Sigmoid colon (tissue), 7 donors: Measurements from ENCODE around the gene DNAH7. TPM values are rescaled to one million over a fixed set of nuclear protein-coding genes. Genes with fewer than 3 reads are reported as not detected.

ENCODE experiments used
- DNase-seq: peaks from one replicate; pipeline ENCODE4 v3.0.0-alpha.2; 2019
- H3K27ac ChIP-seq, 4 donors: fragments of 200-600 bp; sonication (generic); one replicate each; pipeline ENCODE4 v1.5.1; 2016 to 2019; ENCODE audit warnings: mild to moderate bottlenecking in 1 of 4
- H3K27me3 ChIP-seq, 3 donors: fragments of 200-600 bp; sonication (generic); one replicate each; pipeline ENCODE4 v1.5.1; 2019; ENCODE audit warnings: mild to moderate bottlenecking in 1 of 3
- H3K36me3 ChIP-seq, 4 donors: fragments of 200-600 bp; sonication (generic); one replicate each; pipeline ENCODE4 v1.5.1; 2016 to 2019
- H3K4me1 ChIP-seq, 4 donors: fragments of 200-600 bp; sonication (generic); one replicate each; pipeline ENCODE4 v1.5.1; 2017 to 2019
- H3K4me3 ChIP-seq, 4 donors: fragments of 200-600 bp; sonication (generic); one replicate each; pipeline ENCODE4 v1.5.1; 2017 to 2019; ENCODE audit warnings: mild to moderate bottlenecking in 2 of 4, moderate library complexity in 1 of 4
- H3K9me3 ChIP-seq, 4 donors: fragments of 200-600 bp in 3 of 4; sonication (generic) in 3 of 4; one replicate each; pipeline versions ENCODE4 v1.5.1 to v1.6.1; 2013 to 2019
- EP300 ChIP-seq, 4 donors: sonication (generic); formaldehyde crosslinking; IDR thresholded peaks; one replicate each; pipeline ENCODE4 v1.6.1; 2017; ENCODE audit warnings: antibody characterized with exemption in 4 of 4
- POLR2A ChIP-seq, 2 donors: fragments of 450-650 bp; IDR thresholded peaks; one replicate each; pipeline ENCODE4 v1.6.1; 2016; ENCODE audit warnings: antibody characterized with exemption in 2 of 2, mild to moderate bottlenecking in 2 of 2, moderate library complexity in 2 of 2
- POLR2AphosphoS5 ChIP-seq, 4 donors: sonication (generic); formaldehyde crosslinking; IDR thresholded peaks; one replicate each; pipeline ENCODE4 v1.6.1; 2017; ENCODE audit warnings: antibody characterized with exemption in 4 of 4
- WGBS, 2 donors: extraction: QIAGEN DNeasy Blood & Tissue Kit; methylation state at CpG; one replicate each; pipeline ENCODE4 v1.1.7; 2013; 5-methylcytosine and 5-hydroxymethylcytosine counted together
- intact Hi-C: fragments of 100-400 bp; cut with DNase I; formaldehyde crosslinking; loops from one replicate; pipeline ENCODE4 v1.15.1; 2023
- polyA plus RNA-seq, 3 donors: library from polyadenylated mRNA; stranded (reverse); fragments of 200-250 nt; gene quantifications; one replicate each; pipeline ENCODE4 v1.2.3, GENCODE V29; 2013
- total RNA-seq, 4 donors: library from RNA; depleted of rRNA; stranded (reverse); fragments of >200 nt; gene quantifications; one replicate each; pipeline ENCODE4 v1.1.0, GENCODE V29; 2016
- TF ChIP-seq, protein P1 (sequence below), 4 experiments: fragments of 450-650 bp in 3 of 4; fragments of 200-600 bp in 1 of 4; IDR thresholded peaks; one replicate each; pipeline ENCODE4 v1.5.1; 2016 to 2019; ENCODE audit warnings: antibody characterized with exemption in 4 of 4, mild to moderate bottlenecking in 3 of 4, moderate library complexity in 2 of 4
- donor health status: healthy with polysubstance abuse.
- donor health status: Bipolar disorder and iron deficiency.
- donor health status: healthy.

Gene DNAH7
- total and polyA plus RNA-seq, 7 donors: 0.36 to 1.9 (median 0.99) TPM

DNA sequence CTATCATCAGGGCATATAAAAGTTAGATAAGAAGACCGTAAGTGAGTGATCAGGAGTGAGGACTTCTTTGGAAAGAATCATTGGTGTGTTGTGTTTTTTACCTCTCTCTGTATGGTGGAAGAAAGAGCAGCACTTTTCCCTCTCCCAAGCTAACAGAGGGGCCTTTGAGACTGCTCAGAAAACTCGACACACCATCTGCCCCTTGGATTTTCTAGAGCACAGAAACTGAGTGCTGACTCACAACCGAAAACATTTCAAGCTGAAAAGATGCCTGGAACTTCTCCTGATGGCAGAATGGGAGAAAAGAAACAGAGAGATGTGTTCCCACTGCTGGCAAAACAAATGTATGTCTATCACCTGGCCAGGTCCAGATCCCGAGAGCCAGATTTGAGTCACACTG is 156.6 kb downstream of the DNAH7 start:
- TF ChIP-seq POLR2AphosphoS5 (IDR thresholded peaks at IDR 0.05): no peak
- no peak for TF ChIP-seq EP300 (IDR thresholded peaks at IDR 0.05)
- TF ChIP-seq, protein P1, sequence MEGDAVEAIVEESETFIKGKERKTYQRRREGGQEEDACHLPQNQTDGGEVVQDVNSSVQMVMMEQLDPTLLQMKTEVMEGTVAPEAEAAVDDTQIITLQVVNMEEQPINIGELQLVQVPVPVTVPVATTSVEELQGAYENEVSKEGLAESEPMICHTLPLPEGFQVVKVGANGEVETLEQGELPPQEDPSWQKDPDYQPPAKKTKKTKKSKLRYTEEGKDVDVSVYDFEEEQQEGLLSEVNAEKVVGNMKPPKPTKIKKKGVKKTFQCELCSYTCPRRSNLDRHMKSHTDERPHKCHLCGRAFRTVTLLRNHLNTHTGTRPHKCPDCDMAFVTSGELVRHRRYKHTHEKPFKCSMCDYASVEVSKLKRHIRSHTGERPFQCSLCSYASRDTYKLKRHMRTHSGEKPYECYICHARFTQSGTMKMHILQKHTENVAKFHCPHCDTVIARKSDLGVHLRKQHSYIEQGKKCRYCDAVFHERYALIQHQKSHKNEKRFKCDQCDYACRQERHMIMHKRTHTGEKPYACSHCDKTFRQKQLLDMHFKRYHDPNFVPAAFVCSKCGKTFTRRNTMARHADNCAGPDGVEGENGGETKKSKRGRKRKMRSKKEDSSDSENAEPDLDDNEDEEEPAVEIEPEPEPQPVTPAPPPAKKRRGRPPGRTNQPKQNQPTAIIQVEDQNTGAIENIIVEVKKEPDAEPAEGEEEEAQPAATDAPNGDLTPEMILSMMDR (IDR thresholded peaks at IDR 0.05): no peak
- TF ChIP-seq POLR2A (IDR thresholded peaks at IDR 0.05): no peak
- Histone ChIP-seq H3K27ac (no peak overlapping the region), H3K9me3 (no peaks in the 10 kb centered on the region), H3K27me3 (no peaks in the 10 kb centered on the region), H3K36me3 (no peaks in the 10 kb centered on the region), H3K4me1 (no peaks in the 10 kb centered on the region), H3K4me3 (no peak overlapping the region)
- intact Hi-C loops: no loop called here
- WGBS, 2 donors: 73 to 84% methylated on average over 4 of the region's 4 CpGs
- DNase-seq: no peak

DNA sequence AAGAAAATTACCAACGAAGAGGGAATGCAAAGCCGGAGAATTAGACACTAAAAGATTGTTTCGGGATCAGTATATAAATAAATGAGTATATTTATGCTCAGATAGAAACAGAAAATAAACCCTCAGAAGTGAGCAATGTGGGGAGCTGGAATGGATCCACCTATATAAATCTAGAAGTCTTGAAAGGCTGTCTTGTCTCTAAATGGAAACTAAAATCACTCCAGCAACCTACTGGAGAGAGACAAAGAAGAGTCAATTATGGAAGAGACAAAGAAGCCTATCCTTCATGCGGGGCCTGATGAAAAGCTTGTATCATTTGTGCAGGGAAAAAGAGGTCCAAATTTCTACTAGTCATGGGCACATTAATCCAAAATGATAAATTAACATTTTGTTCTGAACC is 158.1 kb downstream of the DNAH7 start:
- intact Hi-C loops: no loop called here
- H3K27me3 ChIP-seq: no peaks in the 10 kb centered on the region
- H3K4me3 ChIP-seq: no peak overlapping the region
- no peak for DNase-seq
- H3K9me3 ChIP-seq: no peaks in the 10 kb centered on the region
- no peaks in the 10 kb centered on the region for H3K36me3 ChIP-seq
- no peaks in the 10 kb centered on the region for H3K4me1 ChIP-seq
- WGBS, 2 donors: 70 to 87% methylated on average over 4 of the region's 4 CpGs
- no peak overlapping the region for H3K27ac ChIP-seq
- TF ChIP-seq, protein P1 (IDR thresholded peaks at IDR 0.05): no peak
- TF ChIP-seq EP300 (IDR thresholded peaks at IDR 0.05): no peak
- TF ChIP-seq POLR2A (IDR thresholded peaks at IDR 0.05): no peak
- no peak for TF ChIP-seq POLR2AphosphoS5 (IDR thresholded peaks at IDR 0.05)

DNA sequence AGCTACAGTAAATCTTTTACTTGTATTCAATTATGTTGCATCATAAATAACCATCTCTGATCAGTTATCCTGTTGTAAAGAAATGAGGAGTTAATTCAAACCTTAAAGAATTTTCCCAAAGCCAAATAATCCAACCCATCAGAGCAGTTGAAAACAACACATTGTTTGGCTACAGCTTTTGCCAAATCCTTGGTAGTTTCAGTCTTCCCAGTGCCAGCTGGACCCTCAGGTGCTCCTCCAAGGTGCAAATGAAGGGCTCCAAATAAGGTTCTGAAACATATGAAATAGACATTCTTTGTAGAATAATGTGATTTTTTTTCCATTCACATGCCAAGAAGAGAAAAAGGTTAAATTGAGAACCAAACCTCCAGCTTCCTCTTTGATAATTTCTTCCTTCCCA is 158.7 kb downstream of the DNAH7 start:
- no peaks in the 10 kb centered on the region for H3K9me3 ChIP-seq
- H3K4me1 ChIP-seq: no peaks in the 10 kb centered on the region
- TF ChIP-seq POLR2A (IDR thresholded peaks at IDR 0.05) (no peak), POLR2AphosphoS5 (IDR thresholded peaks at IDR 0.05) (no peak), EP300 (IDR thresholded peaks at IDR 0.05) (no peak)
- TF ChIP-seq, protein P1 (IDR thresholded peaks at IDR 0.05): no peak
- intact Hi-C loops: no loop called here
- DNase-seq: no peak
- no peak overlapping the region for H3K4me3 ChIP-seq
- no peaks in the 10 kb centered on the region for H3K27me3 ChIP-seq
- no peaks in the 10 kb centered on the region for H3K36me3 ChIP-seq
- no peak overlapping the region for H3K27ac ChIP-seq

DNA sequence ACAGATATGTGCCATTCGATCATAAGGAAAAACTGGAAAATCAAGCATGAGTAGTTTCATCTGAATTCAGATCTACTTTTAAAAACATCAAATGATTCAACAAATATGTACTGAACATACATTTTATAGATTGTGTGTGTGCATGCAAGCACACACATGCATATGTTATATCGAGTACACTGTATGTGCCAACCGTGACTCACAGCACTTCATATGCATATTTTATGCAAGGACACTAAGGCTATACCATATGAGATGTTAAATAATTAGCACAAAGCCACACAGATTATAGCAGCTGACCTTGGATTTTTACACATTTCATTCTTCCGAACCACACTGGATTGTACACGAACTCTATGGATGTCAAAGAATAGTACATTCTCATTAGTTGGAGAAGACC is 161.2 kb downstream of the DNAH7 start:
- Histone ChIP-seq H3K4me3 (no peak overlapping the region), H3K27me3 (no peaks in the 10 kb centered on the region), H3K27ac (no peak overlapping the region), H3K36me3 (no peaks in the 10 kb centered on the region), H3K9me3 (no peaks in the 10 kb centered on the region), H3K4me1 (no peaks in the 10 kb centered on the region)
- 90 to 93% methylated on average over 5 of the region's 5 CpGs for WGBS, 2 donors
- no peak for DNase-seq
- intact Hi-C loops: no loop called here
- no peak for TF ChIP-seq POLR2AphosphoS5 (IDR thresholded peaks at IDR 0.05)
- no peak for TF ChIP-seq POLR2A (IDR thresholded peaks at IDR 0.05)
- TF ChIP-seq, protein P1 (IDR thresholded peaks at IDR 0.05): no peak
- TF ChIP-seq EP300 (IDR thresholded peaks at IDR 0.05): no peak

DNA sequence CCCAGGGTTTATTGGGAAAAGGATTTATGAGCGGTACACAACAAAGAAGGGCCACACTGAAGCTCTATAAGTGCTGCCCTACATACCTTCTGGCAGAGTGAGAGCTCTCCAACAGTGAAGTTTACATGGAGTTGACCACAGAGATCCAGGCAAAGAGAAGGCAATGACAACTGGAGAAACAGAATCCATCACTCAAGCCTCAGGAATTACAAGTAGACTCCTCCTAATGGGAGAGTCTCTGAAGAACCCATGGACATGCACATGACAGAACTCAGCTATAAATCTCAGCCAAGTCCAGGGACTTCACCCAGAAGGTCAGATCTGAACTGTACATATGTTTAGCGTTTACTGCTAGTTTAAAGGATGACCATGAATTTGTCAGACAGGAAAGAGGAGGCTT is 164.7 kb downstream of the DNAH7 start:
- 80 to 85% methylated on average over 2 of the region's 2 CpGs for WGBS, 2 donors
- intact Hi-C loops: no loop called here
- TF ChIP-seq EP300 (IDR thresholded peaks at IDR 0.05) (no peak), POLR2AphosphoS5 (IDR thresholded peaks at IDR 0.05) (no peak), POLR2A (IDR thresholded peaks at IDR 0.05) (no peak)
- TF ChIP-seq, protein P1 (IDR thresholded peaks at IDR 0.05): no peak

More for the DNA sequence above, 164.7 kb downstream of the DNAH7 start:
- Histone ChIP-seq H3K4me1 (no peaks in the 10 kb centered on the region), H3K36me3 (no peaks in the 10 kb centered on the region), H3K27me3 (no peaks in the 10 kb centered on the region), H3K9me3 (no peaks in the 10 kb centered on the region), H3K4me3 (no peak overlapping the region), H3K27ac (no peak overlapping the region)
- no peak for DNase-seq
